Measurements from ENCODE around the gene ZNF787. TPM values are rescaled to one million over a fixed set of nuclear protein-coding genes. Genes with fewer than 3 reads are reported as not detected.

The ZNF787 gene
- total and polyA plus RNA-seq, 2 of the 8 experiments (the other 6 are each of a cell fraction or from before 2014, with no cell fraction given): 19.7 to 56.0 TPM

DNA sequence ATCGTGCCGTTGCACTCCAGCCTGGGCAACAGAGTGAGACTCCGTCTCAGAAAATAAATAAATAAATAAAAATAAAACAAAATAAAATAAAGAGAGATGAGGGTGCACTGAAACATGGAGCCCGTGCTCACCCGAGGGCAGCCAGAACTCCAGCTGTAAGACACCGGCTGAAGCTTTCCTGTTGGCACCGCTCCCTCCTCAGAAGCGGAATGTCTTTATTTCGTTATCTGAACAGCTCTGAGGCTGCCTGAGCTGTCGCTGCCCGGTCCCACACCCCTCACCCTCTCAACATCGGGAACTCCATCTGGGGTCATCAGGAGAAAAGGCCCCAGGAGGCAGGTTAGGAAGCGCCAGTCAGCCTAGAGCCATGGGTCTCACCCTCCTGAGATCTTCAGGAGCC lies 24.4 kb downstream of the ZNF787 start:
- Histone ChIP-seq H2BK20ac (ENCODE audit: low read length) (no peak overlapping the region), H2BK12ac (ENCODE audit: low read depth, low read length) (no peak overlapping the region), H3K4me3 (ENCODE audit: extremely low read depth in 1 of 4, insufficient read depth in 2 of 4, low read depth in 3 of 4, low read length in 4 of 4) (no peak overlapping the region), H4K91ac (replicated peaks; ENCODE audit: insufficient read length, low read length) (no peak overlapping the region), H4K20me1 (replicated peaks in 1 of 2; ENCODE audit: control insufficient read depth in 1 of 2, insufficient read depth in 2 of 2, low read length in 2 of 2) (peaks cover 12 to 34% of the 10 kb centered on the region in 2 experiments), H2AK5ac (ENCODE audit: low read depth, low read length) (no peak overlapping the region), H3K9me3 (ENCODE audit: insufficient read depth in 2 of 2, low read depth in 1 of 2, low read length in 1 of 2) (no peaks in the 10 kb centered on the region), H2BK5ac (ENCODE audit: low read depth, low read length) (no peak overlapping the region), H3K4me2 (ENCODE audit: insufficient read depth in 1 of 2, low read depth in 2 of 2, low read length in 2 of 2) (no peak overlapping the region), H3K4me1 (replicated peaks in 1 of 4; ENCODE audit: control insufficient read depth in 3 of 4, insufficient read depth in 4 of 4, low read length in 3 of 4) (peaks cover 0 to 2% (median 0%) of the 10 kb centered on the region in 4 experiments; a peak in 1 of 7 replicates), H3K27me3 (replicated peaks in 1 of 4; ENCODE audit: control insufficient read depth in 3 of 4, extremely low read depth in 1 of 4, insufficient read depth in 3 of 4, low read length in 3 of 4) (no peaks in the 10 kb centered on the region), H4K5ac (ENCODE audit: insufficient read length, low read depth, low read length) (no peak overlapping the region), H2BK120ac (replicated peaks; ENCODE audit: low read depth, low read length) (no peak overlapping the region), H3K18ac (ENCODE audit: extremely low read depth, low read length) (no peak overlapping the region), H3K14ac (ENCODE audit: insufficient read length) (no peak overlapping the region), H3K36me3 (ENCODE audit: control insufficient read depth in 2 of 4, insufficient read depth in 4 of 4, low read length in 3 of 4) (peaks cover 0 to 20% (median 5%) of the 10 kb centered on the region in 4 experiments; a peak in 6 of 8 replicates), H3K4ac (replicated peaks; ENCODE audit: insufficient read length, low read depth, low read length) (no peak overlapping the region), H3K23me2 (ENCODE audit: low read depth, low read length) (no peaks in the 10 kb centered on the region), H4K8ac (ENCODE audit: extremely low read depth, insufficient read depth, low read length) (no peak overlapping the region), H3K23ac (ENCODE audit: insufficient read length) (no peak overlapping the region), H3K9ac (replicated peaks in 1 of 4; ENCODE audit: extremely low read depth in 1 of 4, low read depth in 3 of 4, low read length in 3 of 4) (no peak overlapping the region), H3K79me2 (ENCODE audit: control insufficient read depth in 1 of 2, insufficient read depth in 2 of 2, low read length in 2 of 2) (peaks cover 0 to 64% of the 10 kb centered on the region in 2 experiments; a peak in 2 of 4 replicates), H2BK15ac (ENCODE audit: low read length) (no peak overlapping the region), H3K56ac (replicated peaks; ENCODE audit: insufficient read length, low read depth, low read length) (no peak overlapping the region), H3K27ac (ENCODE audit: low read depth, low read length) (no peak overlapping the region), H3K79me1 (ENCODE audit: low read depth, low read length) (peaks cover 31% of the 10 kb centered on the region), H2AFZ (ENCODE audit: low read length) (no peak overlapping the region)
- TF ChIP-seq RXRA (IDR thresholded peaks at IDR 0.05; ENCODE audit: insufficient read depth, low read depth, low read length) (no peak), POU5F1 (IDR thresholded peaks at IDR 0.05; ENCODE audit: low read depth, low read length) (no peak), CBX8 (IDR thresholded peaks at IDR 0.05; ENCODE audit: borderline replicate concordance, low read depth, low read length) (no peak), EP300 (IDR thresholded peaks at IDR 0.05; ENCODE audit: borderline replicate concordance in 1 of 2, low read depth in 2 of 2, low read length in 2 of 2) (no peak), ATF2 (IDR thresholded peaks at IDR 0.05; ENCODE audit: low read length) (no peak), CHD1 (IDR thresholded peaks at IDR 0.05; ENCODE audit: low read depth, low read length) (no peak), CEBPB (IDR thresholded peaks at IDR 0.05; ENCODE audit: low read depth, low read length) (no peak), TCF12 (IDR thresholded peaks at IDR 0.05; ENCODE audit: low read depth, low read length) (no peak), BCL11A (IDR thresholded peaks at IDR 0.05; ENCODE audit: low read depth in 2 of 2, low read length in 2 of 2) (no peak), CBX5 (IDR thresholded peaks at IDR 0.05; ENCODE audit: low read depth, low read length) (no peak), KDM5A (IDR thresholded peaks at IDR 0.05; ENCODE audit: low read length) (no peak)
- POLR2A ChIA-PET (ENCODE audit: partially characterized antibody): interaction anchor here (1.5 kb wide), 1 partner anchor 16 kb away, joined by 4 read pairs; no protein-coding TSS in a partner anchor
- DNase-seq (ENCODE audit: low read depth in 1 of 2, low spot score in 2 of 2) (no peak), FAIRE-seq (no peak)
- CTCF ChIA-PET (ENCODE audit: partially characterized antibody): interaction anchor here (0.7 to 2.0 kb wide), 5 partner anchors 11 to 213 kb away, joined by 3 to 7 read pairs (median 3); no protein-coding TSS in a partner anchor
- WGBS, 2 experiments (ENCODE audit: extremely low coverage in 1 of 2, insufficient coverage in 1 of 2, insufficient read length in 1 of 2, insufficient replicate concordance in 2 of 2, low coverage in 1 of 2, low lambda C conversion rate in 2 of 2, missing lambda C conversion rate in 1 of 2): 89% methylated on average over 13 of the region's 13 CpGs; no CpG with 5 or more reads in 1 of the 2 experiments

Data from H1 (cell line).